DMS153 treated with DMSO at 0.1 percent for 48 hours (cell line): Measurements from ENCODE around the gene C14orf93.
"Not testable (repeated sequence)": the region's sequence is repeated elsewhere in the genome, so short reads cannot be mapped to it uniquely, and the experiment has no call there.

ENCODE experiments used
- DNase-seq: peaks from one replicate; lab custom pipeline; 2025; ENCODE audit not compliant: unreplicated experiment; lab: John Stamatoyannopoulos, UW

The C14orf93 gene

DNA sequence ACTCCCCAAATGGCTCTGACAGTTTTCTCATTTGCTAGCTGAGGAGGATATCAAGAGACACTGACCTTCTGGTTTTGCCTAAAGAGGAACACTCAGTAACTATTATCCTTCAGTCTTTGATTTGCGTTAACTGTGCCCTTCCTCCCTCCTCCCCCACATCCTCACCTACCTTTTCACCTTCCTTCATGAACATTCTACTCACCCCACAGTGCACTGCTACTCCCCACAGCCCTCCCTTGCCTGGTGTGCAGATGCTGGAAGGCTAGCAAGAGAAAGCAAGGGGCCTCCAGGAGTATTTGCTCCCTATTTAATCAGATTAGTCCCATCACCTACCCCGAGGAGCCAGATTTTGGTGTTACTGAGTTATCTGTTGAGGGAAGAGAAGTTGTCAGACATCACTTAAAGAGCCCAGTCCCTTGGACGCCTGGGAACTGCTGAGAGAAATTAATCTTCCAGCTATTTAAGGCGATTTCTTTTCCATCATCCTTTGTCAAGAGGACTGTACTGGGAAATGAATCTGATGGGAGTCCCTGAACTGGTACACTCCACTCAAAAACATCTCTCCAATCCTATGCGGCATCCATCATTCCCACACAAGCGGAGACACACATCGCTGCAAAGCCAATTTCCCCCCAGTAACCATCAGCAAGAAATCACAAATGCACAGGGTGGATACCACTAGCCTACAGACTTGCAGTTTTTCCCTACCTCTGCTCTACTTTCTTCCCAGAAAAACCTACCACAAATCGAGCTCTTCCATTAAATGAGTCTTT, 13.3 kb upstream of the C14orf93 start:
- DNase-seq: no peak

DNA sequence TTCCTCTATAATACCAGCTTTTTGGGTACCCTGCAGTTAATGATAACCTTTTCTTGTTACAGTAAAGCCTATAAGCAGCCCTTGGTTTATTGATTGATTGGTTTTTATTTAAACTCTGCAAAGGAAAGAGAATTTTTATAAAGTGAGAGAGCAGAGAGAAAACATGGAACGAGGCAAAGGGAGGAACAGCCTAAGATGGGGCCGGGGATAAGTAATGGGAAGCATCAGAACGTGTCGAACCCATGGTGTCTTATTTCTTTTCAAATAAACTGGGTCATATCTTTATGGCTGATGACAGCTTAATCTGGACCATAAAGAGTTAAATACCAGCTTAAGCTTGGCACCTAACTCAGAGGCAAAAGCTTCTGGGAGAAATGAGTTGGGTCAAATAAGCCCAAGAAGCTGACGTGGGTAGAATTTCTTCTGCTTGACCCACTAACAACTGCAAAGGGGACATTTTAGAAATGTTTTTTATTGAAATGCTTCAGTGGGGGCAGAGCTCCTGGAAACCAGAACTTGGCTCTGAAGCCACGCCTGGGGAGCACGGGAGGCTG, 12.0 kb upstream of the C14orf93 start:
- no peak for DNase-seq

DNA sequence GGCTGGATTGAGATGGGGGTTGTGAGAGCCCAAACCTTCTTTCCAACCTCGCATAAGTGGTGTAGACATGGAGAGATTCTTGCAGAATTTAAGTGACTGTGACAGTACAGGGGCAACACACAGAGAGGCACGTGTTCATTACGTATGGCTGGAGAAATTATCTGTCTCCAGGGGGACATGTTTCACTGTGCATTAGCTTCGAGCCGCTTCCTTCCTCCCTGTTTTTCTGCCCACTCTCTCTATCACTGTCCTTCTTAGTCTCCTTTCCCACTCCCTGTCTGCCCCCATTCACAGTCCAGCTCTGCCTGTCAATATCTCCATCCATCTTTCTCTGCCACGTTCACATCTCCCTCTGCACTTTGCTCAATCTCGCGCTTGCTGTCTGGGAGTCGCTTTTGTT, 11.5 kb upstream of the C14orf93 start:
- no peak for DNase-seq

DNA sequence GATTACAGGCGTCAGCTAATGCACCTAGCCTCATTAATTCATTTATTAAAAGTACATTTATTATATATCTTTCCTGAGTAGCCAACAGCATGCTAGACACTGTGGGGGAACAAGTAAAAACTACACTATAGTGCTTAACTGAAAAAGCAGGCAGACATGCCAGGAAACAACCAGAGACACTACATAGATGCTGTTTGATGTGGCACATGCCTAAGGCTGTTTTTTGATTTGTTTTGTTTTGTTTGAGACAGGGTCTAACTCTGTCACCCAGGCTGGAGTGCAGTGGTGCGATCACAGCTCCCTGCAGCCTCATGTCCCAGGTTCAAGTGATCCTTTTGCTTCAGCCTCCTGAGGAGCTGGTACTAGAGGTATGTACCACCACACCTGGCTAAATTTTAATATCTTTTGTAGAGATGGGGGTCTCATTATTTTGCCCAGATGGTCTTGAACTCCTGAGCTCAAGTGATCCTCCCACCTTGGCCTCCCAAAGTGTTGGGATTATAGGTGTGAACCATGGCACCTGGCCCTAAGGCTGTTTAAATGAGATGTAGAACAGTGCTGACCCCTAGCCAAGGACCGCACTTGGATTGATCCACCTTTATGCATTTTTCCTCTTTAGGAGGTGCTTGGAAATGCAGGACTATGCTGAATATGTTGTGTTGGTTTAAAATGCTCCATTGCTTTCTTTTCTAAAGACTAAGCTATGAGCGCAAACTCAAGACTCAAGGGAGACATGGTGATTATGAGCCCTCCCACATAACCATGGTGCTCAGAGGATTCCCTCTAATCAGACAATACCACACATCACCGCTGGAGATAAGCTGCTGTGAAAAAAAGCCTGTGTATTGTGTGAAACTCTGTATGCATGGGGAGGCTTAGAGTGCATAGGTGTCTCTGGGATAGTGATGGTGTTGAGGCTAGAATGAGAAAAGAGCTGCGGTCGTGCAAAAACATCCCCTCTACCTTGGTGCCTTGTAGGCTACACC, 10.5 kb upstream of the C14orf93 start:
- DNase-seq: no peak

DNA sequence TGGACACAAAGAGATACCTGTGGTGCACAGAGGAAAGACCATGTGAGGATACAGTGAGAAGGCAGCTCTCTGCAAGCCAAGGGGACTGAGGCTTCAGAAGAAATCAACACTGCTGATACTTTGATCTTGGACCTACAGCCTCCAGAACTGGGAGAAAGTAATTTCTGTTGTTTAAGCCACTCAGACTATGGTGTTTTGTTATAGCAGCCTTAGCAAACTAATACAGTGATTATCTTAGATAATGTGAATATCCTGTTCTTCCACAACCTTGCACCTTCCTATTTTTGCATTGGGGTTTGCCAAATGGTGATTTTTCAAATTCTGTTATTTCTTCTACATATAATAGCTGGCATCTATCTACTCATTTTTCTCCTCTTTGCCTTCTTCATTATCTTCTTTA, 8.2 kb upstream of the C14orf93 start:
- no peak for DNase-seq

DNA sequence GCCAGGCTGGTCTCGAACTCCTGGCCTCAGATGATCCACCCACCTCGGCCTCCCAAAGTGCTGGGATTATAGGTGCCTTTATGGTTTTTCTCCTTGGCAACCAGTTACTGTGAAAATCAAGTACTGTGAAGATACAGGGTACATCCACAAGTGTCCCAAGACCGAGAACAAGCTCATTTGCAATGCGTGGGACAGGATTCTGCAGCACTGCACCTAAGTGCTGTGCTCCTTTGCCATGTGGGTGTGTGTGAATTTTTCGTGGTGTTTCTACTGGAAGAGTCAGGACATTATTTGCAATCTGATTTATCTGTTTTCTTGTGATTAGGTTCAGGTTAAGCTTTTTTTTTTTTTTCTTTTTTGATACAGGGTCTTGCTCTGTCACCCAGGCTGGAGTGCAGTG, 7.1 kb upstream of the C14orf93 start:
- no peak for DNase-seq

DNA sequence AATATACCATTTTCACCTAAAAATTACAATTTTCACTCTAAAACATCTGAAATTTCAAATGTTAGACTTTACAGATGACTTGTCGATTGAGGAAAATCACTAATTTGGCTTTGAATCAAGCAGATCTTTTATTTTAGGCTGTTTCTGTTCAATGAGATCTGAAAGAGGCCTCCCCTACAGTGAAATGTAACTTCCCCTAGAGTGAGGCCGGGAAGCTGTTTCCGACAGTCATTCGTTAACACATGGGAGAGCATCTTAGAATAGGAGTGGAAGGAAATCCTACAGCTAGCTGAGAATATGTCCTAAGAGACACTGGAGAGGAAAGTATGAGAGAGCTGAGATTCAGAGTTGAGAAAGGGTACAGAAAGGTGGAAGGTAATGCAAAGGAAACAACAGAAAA, 5.7 kb upstream of the C14orf93 start:
- DNase-seq: no peak

DNA sequence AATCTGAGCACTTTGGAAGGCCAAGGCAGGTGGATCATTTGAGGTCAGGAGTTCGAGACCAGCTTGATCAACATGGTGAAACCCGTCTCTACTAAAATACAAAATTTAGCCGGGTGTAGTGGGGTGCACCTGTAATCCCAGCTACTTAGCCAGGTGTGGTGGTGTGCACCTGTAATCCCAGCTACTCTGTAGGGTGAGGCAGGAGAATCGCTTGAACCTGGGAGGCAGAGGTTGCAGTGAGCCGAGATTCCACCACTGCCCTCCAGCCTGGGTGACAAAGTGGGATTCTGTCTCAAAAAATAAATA, 3.8 kb upstream of the C14orf93 start:
- not testable (repeated sequence) for DNase-seq

DNA sequence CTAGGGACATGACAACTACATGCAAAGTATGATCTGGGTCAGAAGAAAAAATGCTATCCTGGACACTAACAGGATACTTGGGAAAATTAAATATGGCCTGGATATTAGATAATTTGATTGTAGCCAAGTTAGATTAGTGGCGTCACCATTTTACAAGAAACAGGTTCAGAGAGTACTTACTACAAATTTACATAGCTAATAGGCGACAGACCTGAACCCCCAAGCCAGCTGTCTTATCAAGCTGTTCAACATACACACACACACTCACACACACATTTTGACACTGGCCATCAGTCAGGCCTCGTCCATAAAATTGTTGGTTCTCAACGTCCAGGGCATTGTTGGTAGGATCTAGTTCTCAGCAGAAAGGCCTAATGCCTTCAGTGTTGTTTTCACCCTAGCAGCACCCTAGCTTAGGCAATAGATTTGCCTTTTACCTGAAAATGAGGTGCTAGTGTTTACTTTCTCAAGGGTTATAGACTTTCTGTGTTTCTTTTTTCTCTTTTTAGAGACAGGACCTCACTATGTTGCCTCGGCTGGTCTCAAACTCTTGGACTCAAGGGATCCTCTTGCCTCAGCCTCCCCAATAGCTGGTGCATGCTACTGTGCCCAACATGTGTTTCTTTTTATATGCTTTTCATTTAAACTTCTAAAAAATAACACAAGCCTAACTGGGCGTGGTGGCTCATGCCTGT, 3.3 kb upstream of the C14orf93 start:
- DNase-seq: no peak

DNA sequence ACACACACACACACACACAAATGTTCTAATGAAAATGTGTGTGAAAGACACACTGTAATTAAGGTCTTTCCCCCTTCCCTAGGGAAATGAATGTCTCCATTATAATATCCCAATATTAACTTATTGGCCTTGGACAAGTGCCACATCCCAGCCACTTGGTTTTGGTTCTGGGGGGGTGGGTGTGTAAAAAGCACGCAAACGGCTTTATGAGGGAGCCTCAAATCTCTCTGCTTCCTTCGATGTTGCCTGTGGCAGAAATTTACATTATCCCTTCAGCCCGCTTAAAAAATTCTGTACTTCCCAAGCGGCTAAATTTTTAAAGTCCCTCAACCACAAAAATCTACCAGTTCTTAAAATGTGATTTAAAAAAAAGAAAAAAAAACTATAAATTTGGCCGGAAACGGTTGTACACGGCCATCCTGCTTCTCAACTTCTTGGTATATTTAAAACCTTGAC, 432 bp downstream of the C14orf93 start:
- DNase-seq: no peak

DNA sequence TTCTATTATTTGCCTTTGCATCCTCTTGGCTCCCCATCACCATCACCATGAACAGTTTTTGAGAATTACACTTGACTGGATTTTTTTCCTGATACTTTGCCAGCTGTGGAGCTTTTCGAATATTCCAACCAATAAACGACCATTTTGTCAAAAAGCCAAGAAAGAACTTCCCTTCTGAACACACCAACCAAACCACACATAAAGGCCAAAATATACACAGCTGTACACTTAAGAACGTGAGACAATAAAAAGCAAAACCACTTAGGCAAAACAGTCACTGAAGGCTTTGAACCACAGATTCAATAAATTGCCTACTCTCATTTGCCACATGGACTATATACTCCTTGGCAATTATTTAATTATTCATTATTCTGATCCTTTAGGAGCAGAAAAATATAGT, 1.1 kb downstream of the C14orf93 start:
- peak; percentile 63 for DNase-seq

DNA sequence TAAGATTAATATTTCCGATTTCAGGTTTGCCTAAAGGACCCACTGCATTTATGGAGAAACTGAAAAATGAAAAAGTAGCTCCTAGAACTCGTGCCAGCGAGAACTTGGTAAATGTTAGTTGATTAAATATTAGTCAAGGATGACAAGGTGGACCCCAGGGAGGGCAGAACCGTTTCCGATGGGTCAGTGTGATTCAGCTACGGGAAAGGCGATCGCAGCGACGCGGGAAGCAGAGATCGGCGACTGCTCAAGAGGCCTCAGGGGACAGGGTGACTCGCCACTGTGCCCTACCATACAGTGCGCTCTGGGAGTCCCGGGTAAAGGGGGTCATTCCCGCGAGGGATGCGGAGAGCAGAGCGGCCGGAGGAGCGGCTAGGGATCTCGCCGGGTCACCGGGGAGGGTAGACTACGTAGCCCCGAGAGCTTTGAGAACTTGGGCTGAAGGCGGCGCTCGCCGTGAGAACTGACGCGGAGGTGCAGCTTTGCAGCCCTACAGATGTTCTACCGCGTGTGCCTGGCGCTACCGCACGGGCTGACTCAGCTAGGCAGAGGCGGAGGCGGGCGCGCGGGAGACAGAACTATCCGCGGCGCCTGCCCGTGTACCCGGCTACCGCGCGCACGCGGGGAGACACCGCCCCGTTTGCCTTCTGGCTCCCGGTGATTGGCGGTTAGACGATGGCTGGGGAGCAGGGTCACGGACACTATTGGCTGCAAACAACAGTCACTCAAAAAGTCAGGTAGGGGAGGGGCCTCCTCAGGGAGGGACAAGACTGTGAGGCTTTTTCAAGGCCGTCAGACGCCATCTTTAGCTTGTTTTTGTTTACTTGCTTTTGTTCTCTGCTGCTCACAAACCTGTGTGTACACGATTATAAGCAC, 3.2 kb downstream of the C14orf93 start:
- peak; percentile 94 for DNase-seq

DNA sequence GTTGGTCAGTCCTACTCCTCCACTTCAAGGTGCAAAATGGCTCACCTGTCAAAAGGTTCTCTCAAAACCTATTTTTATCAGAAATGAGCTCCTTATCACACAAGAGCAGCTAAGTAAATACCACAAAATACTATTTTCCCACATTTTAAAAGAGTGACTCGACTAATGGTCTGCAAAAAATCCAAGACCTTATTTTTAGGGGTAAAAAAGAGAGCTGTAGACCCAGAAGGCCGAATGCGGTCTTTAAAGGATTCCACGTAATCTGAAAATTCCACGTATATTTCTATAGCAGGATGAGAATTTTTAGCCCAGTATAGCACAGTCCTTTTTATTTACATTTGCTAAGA, 3.8 kb downstream of the C14orf93 start:
- DNase-seq: no peak

DNA sequence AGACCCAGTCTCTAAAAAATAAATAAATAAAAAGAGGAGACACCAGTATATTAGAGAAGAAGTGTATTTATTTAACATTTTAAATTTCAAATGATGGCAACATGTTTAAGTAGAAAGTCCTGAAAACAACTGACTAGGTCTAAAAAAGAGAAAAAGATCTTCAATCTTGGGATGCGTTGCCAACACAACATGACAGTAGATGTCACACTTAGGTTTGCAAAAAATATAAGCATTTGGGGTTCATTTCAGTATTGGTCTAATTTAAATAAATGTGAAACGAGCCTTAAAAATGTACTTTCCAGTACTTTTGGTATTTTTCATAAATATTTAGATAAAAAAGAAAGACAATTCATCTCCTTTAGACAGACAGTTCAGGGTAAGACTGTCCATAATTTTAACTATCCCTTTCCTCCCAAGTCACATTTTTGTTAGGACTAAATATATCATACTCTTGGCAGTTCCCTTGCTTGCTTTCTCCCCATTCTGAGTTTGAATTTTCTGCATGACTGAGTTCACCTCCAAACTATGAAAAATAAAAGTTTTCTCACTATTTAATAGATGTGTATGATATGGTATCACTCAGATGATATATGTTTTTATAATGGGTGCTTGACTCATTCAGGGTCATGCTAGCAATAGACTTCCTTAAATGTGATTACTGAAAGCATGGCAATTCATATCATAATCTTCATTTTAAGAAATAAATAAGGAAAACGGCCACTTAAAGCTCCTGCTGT, 4.3 kb downstream of the C14orf93 start:
- no peak for DNase-seq

DNA sequence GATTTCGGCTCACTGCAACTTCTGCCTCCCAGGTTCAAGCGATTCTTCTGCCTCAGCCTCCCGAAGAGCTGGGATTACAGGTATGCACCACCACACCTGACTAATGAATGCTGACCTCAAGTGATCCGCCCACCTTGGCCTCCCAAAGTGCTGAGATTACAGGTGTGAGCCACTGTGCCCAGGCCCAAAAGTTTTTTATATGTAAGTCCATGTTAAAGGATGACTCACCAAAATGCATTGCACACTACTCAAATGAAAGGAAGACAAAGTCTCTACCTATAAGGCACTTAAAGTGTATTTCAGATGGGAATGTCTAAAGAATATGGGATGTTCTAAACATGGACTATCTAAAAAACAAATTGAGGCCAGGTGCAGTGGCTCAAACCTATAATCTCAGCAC, 5.7 kb downstream of the C14orf93 start:
- not testable (repeated sequence) for DNase-seq

DNA sequence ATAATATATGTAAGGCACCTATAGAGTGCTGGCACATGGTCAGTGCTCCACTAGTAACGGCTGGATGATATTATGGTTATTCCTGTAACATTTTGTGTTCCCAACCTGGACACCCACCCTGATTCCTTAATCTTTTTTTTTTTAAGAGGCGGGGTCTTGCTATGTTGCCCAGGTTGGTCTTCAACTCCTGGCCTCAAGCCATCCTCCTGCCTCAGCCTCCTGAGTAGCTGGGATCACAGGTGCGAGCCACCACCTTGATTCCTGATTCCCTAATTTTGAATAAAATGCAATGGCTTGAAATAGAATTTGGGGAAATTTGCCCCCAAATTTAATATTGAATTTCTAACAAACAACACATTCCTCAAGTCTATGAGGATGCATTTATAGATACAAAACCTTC, 7.4 kb downstream of the C14orf93 start:
- DNase-seq: no peak

DNA sequence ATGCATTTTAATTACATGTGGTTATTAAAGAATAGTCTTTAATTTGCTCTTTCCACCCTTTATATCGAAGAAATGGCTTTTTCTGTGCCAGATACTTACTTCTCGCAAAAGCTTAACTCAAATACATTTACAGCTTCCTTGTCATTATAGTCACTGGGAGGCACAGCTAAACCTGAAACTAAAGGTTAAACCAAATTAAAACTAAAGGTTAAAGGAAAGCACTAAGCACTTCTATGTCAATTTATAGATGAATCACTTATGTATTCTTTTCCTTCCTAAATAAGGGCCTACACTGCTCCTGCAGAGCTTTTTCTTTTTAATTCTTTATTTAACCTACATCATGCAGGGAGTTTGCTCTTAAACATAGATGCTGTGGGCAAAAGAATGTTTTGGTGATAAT, 9.1 kb downstream of the C14orf93 start:
- no peak for DNase-seq

DNA sequence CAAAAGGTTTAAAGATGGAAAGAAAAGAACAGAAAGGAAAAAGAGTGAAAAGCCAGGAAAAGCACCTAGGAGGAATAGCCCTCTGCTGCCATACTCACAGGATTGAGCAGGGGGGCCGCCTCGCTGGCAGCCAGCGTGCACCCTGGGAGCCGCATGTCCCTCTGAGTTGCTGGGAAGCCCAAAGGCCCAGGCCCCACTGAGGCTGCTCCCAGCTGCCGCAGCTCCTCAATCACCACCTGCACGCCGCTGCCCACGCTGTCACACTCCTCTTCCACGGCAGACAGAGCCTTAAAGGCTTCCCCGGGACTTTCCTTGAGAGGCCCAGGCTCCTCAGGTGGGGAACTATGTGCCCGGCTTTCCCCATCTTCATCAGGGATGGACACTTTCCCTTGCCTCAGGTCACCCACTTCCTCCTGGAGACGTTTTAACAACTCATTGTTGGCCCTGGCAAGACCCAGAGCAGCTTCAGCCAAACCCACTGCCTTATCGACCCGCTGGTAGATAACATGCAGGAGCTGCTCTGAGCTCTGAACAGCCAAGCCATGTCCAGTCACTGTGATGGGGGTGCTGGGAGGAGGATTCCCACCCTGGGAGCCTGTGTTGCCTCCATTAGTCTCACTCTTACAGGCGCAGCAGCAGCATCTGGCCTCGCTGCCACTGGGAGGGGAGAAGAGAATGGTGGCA, 11.5 kb downstream of the C14orf93 start:
- DNase-seq: no peak

DNA sequence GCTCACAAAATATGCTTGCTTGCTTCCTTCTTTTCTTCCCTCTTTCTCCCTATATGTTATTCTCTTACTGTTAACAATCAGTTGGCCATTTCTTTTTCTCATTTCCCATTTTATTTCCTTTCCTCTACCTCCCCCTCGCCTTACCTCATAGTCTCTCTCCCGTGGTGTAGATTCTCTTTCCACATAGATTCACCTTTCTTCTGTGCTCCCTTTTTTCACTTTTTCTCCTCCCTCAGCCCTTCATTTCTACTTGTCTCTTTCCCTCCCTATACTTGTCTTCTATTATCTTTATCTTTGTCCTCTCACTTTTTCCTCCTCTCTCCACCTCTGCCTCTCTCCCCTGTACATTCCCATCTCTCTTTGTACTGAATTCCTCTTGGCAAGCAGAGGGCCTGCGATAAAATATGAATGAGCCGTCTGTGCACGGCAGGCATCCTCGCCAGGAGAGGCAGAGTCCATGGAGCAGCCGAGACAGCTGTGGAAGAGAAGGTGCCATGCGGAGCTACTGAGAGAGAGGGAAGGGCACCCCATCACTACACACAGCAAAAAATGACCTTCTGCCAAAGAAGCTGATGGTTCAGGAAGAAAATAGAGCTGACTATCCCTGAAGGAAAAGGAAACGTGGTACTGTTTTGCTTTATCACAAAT, 12.1 kb downstream of the C14orf93 start:
- no peak for DNase-seq
